ENCODE data around the gene KRT35. TPM values are rescaled to one million over a fixed set of nuclear protein-coding genes. Genes with fewer than 3 reads are reported as not detected.

The KRT35 gene
- total RNA-seq, 2 experiments from 2014 or later: not detected

DNA sequence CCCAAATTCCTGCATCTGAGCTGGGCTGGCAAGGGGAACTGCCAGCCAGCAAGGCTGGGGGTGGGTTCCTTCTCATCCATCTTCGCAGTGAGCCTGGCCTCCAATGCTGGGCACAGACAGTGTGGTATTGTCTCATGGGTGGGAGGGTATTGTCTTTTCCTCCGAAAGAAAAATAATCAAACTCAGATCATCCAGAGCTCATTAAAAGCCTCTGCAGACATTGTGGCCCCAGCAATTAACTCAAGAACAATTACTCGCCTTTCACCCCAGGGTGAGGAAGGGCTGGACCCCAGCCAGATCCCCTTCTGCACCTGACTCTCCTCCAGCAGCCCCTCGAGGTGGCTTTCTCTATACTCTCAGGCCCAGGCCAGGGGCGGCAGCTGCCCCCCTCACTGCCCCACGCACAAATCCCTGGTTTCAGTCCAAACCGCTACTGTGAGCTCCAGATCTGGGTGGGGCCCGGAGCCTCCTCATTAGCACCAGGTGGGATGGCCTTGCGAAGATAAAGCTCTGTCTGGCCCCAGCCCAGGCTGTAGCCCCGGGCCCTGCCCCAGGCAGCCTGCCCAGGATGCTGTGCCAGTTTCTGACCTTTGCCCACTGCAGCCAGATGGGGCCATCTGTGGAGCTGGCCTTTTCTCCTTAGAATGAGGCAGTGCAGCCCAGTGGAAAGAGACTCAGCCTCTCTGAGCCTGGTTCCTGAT, 40.0 kb upstream of the KRT35 start:
- ATAC-seq (no peak), DNase-seq (no peak)
- POLR2A ChIA-PET: no interaction called here
- Mint-ChIP-seq H3K9me3 (ENCODE audit: low read depth) (no peaks in the 10 kb centered on the region), H3K27me3 (peaks cover 4% of the 10 kb centered on the region), H3K4me1 (no peaks in the 10 kb centered on the region), H3K4me3 (no peak overlapping the region), H3K36me3 (ENCODE audit: low read depth) (no peaks in the 10 kb centered on the region), H3K27ac (no peak overlapping the region)
- CTCF ChIA-PET: interaction anchor here (0.6 to 0.8 kb wide), 2 partner anchors 142 to 685 kb away, joined by 3 read pairs; no protein-coding TSS in a partner anchor
- intact Hi-C loops (cut with DNase I, micrococcal nuclease): no loop called here

- intact Hi-C loops (cut with DNase I, micrococcal nuclease): no loop called here
- DNase-seq (no peak), ATAC-seq (no peak)
- POLR2A ChIA-PET: no interaction called here
- CTCF ChIA-PET: no interaction called here
- no peaks in the 10 kb centered on the region for H3K27me3 Mint-ChIP-seq
- H3K4me3 Mint-ChIP-seq: no peak overlapping the region
- H3K4me1 Mint-ChIP-seq: no peaks in the 10 kb centered on the region
- H3K36me3 Mint-ChIP-seq (ENCODE audit: low read depth): no peaks in the 10 kb centered on the region
- no peaks in the 10 kb centered on the region for H3K9me3 Mint-ChIP-seq (ENCODE audit: low read depth)
- H3K27ac Mint-ChIP-seq: no peak overlapping the region
Observed at GRCh38 chr17:41519501-41520224, 38.7 kb upstream of the KRT35 start.

DNA sequence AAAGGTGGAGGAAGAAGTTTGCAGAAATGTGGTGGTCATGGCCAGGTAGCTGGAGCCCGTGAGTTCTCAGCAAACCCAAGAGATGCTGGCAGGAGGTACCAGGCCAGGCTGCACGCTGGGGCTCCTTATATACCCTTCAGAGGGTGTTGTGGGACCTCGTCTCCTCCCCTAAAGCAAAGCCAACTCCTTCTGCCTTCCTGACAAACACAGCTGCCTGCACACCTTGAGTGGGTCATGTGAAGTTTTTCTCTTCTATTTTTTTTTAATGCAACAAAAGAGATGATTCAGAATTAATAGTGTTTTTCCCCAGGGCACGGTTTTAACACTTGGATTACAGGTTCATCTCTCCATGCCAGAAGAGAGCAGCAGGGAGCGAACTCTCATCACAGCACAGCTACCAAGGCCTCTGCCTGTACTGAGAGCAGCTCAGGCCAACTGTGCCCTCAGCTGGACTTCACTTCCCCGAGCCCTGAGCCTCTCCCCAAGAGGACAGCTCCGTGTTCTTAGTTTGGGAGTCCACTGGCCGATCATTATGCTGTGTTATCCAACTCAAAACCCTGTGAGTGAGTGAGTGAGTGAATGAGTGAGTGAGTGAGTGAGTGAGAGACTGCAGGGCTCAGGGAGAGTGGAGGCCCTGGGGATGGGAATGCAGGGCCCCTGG, 38.0 kb upstream of the KRT35 start, which contains the start of gene KRT15:
Gene KRT15 (minus strand): TSS at position 102 of the 661 bp plus-strand sequence. CDS start 63 bp downstream, at position 39.
- Mint-ChIP-seq H3K27ac (no peak within 1 kb of the TSS), H3K4me3 (no peak within 1 kb of the TSS), H3K36me3 (ENCODE audit: low read depth) (no peaks in the 10 kb centered on the region), H3K9me3 (ENCODE audit: low read depth) (no peaks in the 10 kb centered on the region), H3K27me3 (no peaks in the 10 kb centered on the region), H3K4me1 (no peaks in the 10 kb centered on the region)
- CTCF ChIA-PET: interaction anchor here (0.7 kb wide), 1 partner anchor 23 kb away, joined by 3 read pairs; no protein-coding TSS in a partner anchor
- no peak for DNase-seq
- intact Hi-C loops (cut with DNase I, micrococcal nuclease): no loop called here
- no peak for ATAC-seq
- POLR2A ChIA-PET: no interaction called here

DNA sequence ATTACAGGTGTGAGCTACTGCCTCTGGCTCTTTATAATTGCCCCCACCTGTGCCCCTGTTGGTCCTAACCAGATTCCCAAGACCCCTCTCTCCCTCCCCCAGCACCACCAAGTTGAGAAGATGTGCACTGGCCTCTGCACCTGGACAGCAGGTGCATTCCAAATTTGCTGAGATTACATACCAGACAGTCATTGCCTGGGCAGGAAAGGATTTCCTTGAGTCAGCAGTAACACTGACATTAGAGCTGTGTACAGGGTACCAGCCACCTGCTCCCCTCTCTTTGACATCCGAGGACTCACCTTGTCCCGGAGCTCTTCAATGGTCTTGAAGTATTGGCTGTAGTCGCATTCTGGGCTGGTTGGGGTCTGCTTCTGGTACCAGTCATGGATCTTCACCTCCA, 37.1 kb upstream of the KRT35 start:
- DNase-seq (no peak), ATAC-seq (no peak)
- no peaks in the 10 kb centered on the region for H3K9me3 Mint-ChIP-seq (ENCODE audit: low read depth)
- H3K27ac Mint-ChIP-seq: no peak overlapping the region
- H3K4me3 Mint-ChIP-seq: no peak overlapping the region
- POLR2A ChIA-PET: no interaction called here
- H3K27me3 Mint-ChIP-seq: no peaks in the 10 kb centered on the region
- CTCF ChIA-PET: interaction anchor here (0.7 kb wide), 1 partner anchor 24 kb away, joined by 3 read pairs; no protein-coding TSS in a partner anchor
- H3K4me1 Mint-ChIP-seq: no peaks in the 10 kb centered on the region
- intact Hi-C loops (cut with DNase I, micrococcal nuclease): no loop called here
- H3K36me3 Mint-ChIP-seq (ENCODE audit: low read depth): no peaks in the 10 kb centered on the region

- POLR2A ChIA-PET: no interaction called here
- no peaks in the 10 kb centered on the region for H3K27me3 Mint-ChIP-seq
- ATAC-seq: no peak
- no peaks in the 10 kb centered on the region for H3K36me3 Mint-ChIP-seq (ENCODE audit: low read depth)
- DNase-seq: no peak
- no peak overlapping the region for H3K27ac Mint-ChIP-seq
- intact Hi-C loops (cut with DNase I, micrococcal nuclease): no loop called here
- no peaks in the 10 kb centered on the region for H3K9me3 Mint-ChIP-seq (ENCODE audit: low read depth)
- CTCF ChIA-PET: no interaction called here
- H3K4me1 Mint-ChIP-seq: no peaks in the 10 kb centered on the region
- H3K4me3 Mint-ChIP-seq: no peak overlapping the region
Observed at GRCh38 chr17:41516830-41517283, 35.9 kb upstream of the KRT35 start.

- ChIA-PET POLR2A (no interaction called here), CTCF (no interaction called here)
- Mint-ChIP-seq H3K9me3 (ENCODE audit: low read depth) (no peaks in the 10 kb centered on the region), H3K4me3 (no peak overlapping the region), H3K27ac (no peak overlapping the region), H3K36me3 (ENCODE audit: low read depth) (no peaks in the 10 kb centered on the region), H3K4me1 (no peaks in the 10 kb centered on the region), H3K27me3 (no peaks in the 10 kb centered on the region)
- no peak for ATAC-seq
- DNase-seq: no peak
- intact Hi-C loops (cut with DNase I, micrococcal nuclease): no loop called here
Observed at GRCh38 chr17:41516147-41516829, 35.3 kb upstream of the KRT35 start.

- ChIA-PET POLR2A (no interaction called here), CTCF (interaction anchor here (0.6 to 2.1 kb wide), 2 partner anchors 36 to 58 kb away, joined by 3 to 7 read pairs; no protein-coding TSS in a partner anchor)
- no peak overlapping the region for H3K27ac Mint-ChIP-seq
- H3K36me3 Mint-ChIP-seq (ENCODE audit: low read depth): no peaks in the 10 kb centered on the region
- intact Hi-C loops (cut with DNase I, micrococcal nuclease): no loop called here
- H3K27me3 Mint-ChIP-seq: no peaks in the 10 kb centered on the region
- H3K9me3 Mint-ChIP-seq (ENCODE audit: low read depth): no peaks in the 10 kb centered on the region
- no peak for DNase-seq
- H3K4me3 Mint-ChIP-seq: no peak overlapping the region
- ATAC-seq: no peak
- no peaks in the 10 kb centered on the region for H3K4me1 Mint-ChIP-seq
Observed at GRCh38 chr17:41513168-41513547, 32.2 kb upstream of the KRT35 start.

DNA sequence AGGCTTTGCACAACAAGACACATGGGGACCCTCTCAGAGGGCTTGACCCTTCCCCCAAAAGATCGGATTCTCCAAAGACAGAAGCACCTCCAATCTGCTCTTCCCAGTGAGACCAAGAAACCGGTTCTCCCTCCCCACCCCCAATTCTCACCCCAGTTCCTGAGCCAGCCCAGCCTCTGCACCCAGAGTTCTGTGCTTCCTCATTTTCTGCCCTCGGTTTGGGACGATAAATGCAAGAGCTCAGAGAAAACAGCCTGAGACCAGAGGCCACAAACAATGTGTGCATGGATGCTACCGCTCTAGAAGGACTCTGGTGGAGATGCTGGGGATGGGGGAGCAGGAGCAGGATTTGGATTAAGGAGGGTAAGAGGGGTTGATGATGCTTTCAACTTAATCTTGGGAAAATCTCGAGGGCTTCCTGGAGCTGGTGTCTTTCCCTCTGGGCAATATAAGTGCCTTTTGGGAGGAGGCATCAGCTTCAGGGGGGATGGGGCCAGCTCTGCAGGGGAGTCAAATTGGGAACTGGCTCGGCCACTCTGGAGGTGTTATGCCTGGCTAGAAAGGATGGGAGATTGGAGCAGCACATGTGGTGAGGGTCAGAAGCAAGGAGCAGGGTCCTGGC, 31.7 kb upstream of the KRT35 start:
- no peak for DNase-seq
- Mint-ChIP-seq H3K9me3 (ENCODE audit: low read depth) (no peaks in the 10 kb centered on the region), H3K4me1 (no peaks in the 10 kb centered on the region), H3K4me3 (no peak overlapping the region), H3K36me3 (ENCODE audit: low read depth) (no peaks in the 10 kb centered on the region), H3K27ac (no peak overlapping the region), H3K27me3 (no peaks in the 10 kb centered on the region)
- ChIA-PET CTCF (interaction anchor here (0.6 to 2.1 kb wide), 2 partner anchors 36 to 58 kb away, joined by 3 to 7 read pairs; no protein-coding TSS in a partner anchor), POLR2A (no interaction called here)
- intact Hi-C loops (cut with DNase I, micrococcal nuclease): no loop called here
- no peak for ATAC-seq

- intact Hi-C loops (cut with DNase I, micrococcal nuclease): no loop called here
- Mint-ChIP-seq H3K9me3 (ENCODE audit: low read depth) (no peaks in the 10 kb centered on the region), H3K36me3 (ENCODE audit: low read depth) (no peaks in the 10 kb centered on the region), H3K27me3 (no peaks in the 10 kb centered on the region), H3K27ac (no peak overlapping the region), H3K4me3 (no peak overlapping the region), H3K4me1 (no peaks in the 10 kb centered on the region)
- ChIA-PET POLR2A (no interaction called here), CTCF (interaction anchor here (0.7 to 2.1 kb wide), 2 partner anchors 37 to 151 kb away, joined by 3 to 7 read pairs; no protein-coding TSS in a partner anchor)
- DNase-seq: no peak
- no peak for ATAC-seq
Observed at GRCh38 chr17:41511716-41512115, 30.8 kb upstream of the KRT35 start.

GRCh38 chr17:41511116-41511515, 30.2 kb upstream of the KRT35 start:
- Mint-ChIP-seq H3K4me3 (no peak overlapping the region), H3K27ac (no peak overlapping the region), H3K4me1 (no peaks in the 10 kb centered on the region), H3K9me3 (ENCODE audit: low read depth) (no peaks in the 10 kb centered on the region), H3K36me3 (ENCODE audit: low read depth) (no peaks in the 10 kb centered on the region), H3K27me3 (no peaks in the 10 kb centered on the region)
- DNase-seq (no peak), ATAC-seq (no peak)
- CTCF ChIA-PET: interaction anchor here (0.6 to 2.1 kb wide), 2 partner anchors 38 to 1020 kb away, joined by 3 to 7 read pairs; no protein-coding TSS in a partner anchor
- POLR2A ChIA-PET: no interaction called here
- intact Hi-C loops (cut with DNase I, micrococcal nuclease): no loop called here

Data from activated CD4-positive, alpha-beta T cell treated with anti-CD3 and anti-CD28 coated beads for 36 hours (primary cell).